Inflammatory macrophage (primary cell): ENCODE results near the gene SOCS3.

ENCODE experiments used
- DNase-seq, 2 donors: peaks; one replicate each; pipeline ENCODE4 v3.0.0-alpha.2; 2020 to 2022

SOCS3 gene

GRCh38 chr17:78306913-78307312 lies 53.0 kb downstream of the SOCS3 start:
- peak; percentile 47 to 57 for DNase-seq
